GM12878 (cell line): ENCODE measurements around the gene RAD51B. TPM values are rescaled to one million over a fixed set of nuclear protein-coding genes. Genes with fewer than 3 reads are reported as not detected.

Source experiments
- ATAC-seq: fragments of 200-7000 bp; cut with Tn5 transposase; 3 replicates; pipeline ENCODE4 v1.9.1; 2020; ENCODE audit warnings: mild to moderate bottlenecking, moderate library complexity
- BruUV-seq: library from RNA; stranded (reverse); fragments of 400-500 nt; replicated peaks from 2 replicates; lab custom pipeline; 2021; lab: Mats Ljungman, UMichigan
- CTCF ChIA-PET: fragments of 300-600 bp; sonication (Branson Sonifier 250); formaldehyde crosslinking; extraction: SDS; loops from one replicate; lab custom pipeline; 2021; ENCODE audit warnings: inconsistent platforms; lab: Yijun Ruan, JAX
- POLR2A ChIA-PET: fragments of 350-600 bp; formaldehyde crosslinking; extraction: SDS; loops from one replicate; lab custom pipeline; 2021; ENCODE audit warnings: inconsistent platforms; lab: Charles Lee
- RAD21 ChIA-PET: fragments of 300-600 bp; sonication (Branson Sonifier 250); formaldehyde crosslinking; loops from one replicate; lab custom pipeline; 2023; ENCODE audit warnings: antibody characterized with exemption; ENCODE audit not compliant: unreplicated experiment; lab: Charles Lee
- SMC1A ChIA-PET: fragments of 300-600 bp; sonication (Branson Sonifier 250); formaldehyde crosslinking; loops from one replicate; lab custom pipeline; 2023; ENCODE audit not compliant: unreplicated experiment, uncharacterized antibody; lab: Charles Lee
- DNase-seq: peaks from one replicate; pipeline ENCODE4 v3.0.0-alpha.2; 2011; ENCODE audit warnings: low read depth, low spot score
- FAIRE-seq: peaks from 3 replicates; lab custom pipeline; 2011; peaks lifted over from hg19 to GRCh38; lab: Jason Lieb, UNC
- H2AFZ ChIP-seq: 2 replicates; pipeline ENCODE4 v1.6.0; 2011; ENCODE audit warnings: low read depth, low read length, control low read depth; ENCODE audit not compliant: control insufficient read depth
- H3K27ac ChIP-seq: 2 replicates; pipeline ENCODE4 v1.5.1; 2011; ENCODE audit warnings: control low read depth; ENCODE audit not compliant: control insufficient read depth, insufficient read depth
- H3K27me3 ChIP-seq, 2 experiments: replicated peaks in 1 of 2; 2 replicates each; pipeline versions ENCODE4 v1.6.0 to v1.6.1; 2011; ENCODE audit warnings: low read length in 1 of 2; ENCODE audit not compliant: control insufficient read depth in 2 of 2, insufficient read depth in 2 of 2
- H3K36me3 ChIP-seq, 2 experiments: 2 replicates each; pipeline ENCODE4 v1.5.1; 2011; ENCODE audit warnings: low read length in 1 of 2; ENCODE audit not compliant: control insufficient read depth in 2 of 2, insufficient read depth in 2 of 2
- H3K4me1 ChIP-seq: 2 replicates; pipeline ENCODE4 v1.6.1; 2011; ENCODE audit warnings: mild to moderate bottlenecking, low read length, moderate library complexity, mixed read lengths; ENCODE audit not compliant: control insufficient read depth, insufficient read depth
- H3K4me2 ChIP-seq: 2 replicates; pipeline ENCODE4 v1.6.0; 2011; ENCODE audit warnings: control low read depth; ENCODE audit not compliant: control insufficient read depth, insufficient read depth
- H3K4me3 ChIP-seq: fragments of 200-600 bp; sonication (generic); 2 replicates; pipeline ENCODE4 v1.5.1; 2016
- H3K79me2 ChIP-seq: 2 replicates; pipeline ENCODE4 v1.6.0; 2011; ENCODE audit warnings: low read length; ENCODE audit not compliant: control insufficient read depth, insufficient read depth
- H3K9ac ChIP-seq: 2 replicates; pipeline ENCODE4 v1.8.0; 2011; ENCODE audit warnings: low read length, control low read depth, mixed read lengths; ENCODE audit not compliant: control insufficient read depth, insufficient read depth
- H3K9me3 ChIP-seq: replicated peaks from 3 replicates; pipeline ENCODE4 v1.5.1; 2011; ENCODE audit warnings: mild to moderate bottlenecking, low read length; ENCODE audit not compliant: control insufficient read depth, insufficient read depth
- H4K20me1 ChIP-seq: 2 replicates; pipeline ENCODE4 v1.6.0; 2011; ENCODE audit not compliant: control insufficient read depth, insufficient read depth
- ASH2L ChIP-seq: fragments of 300-600, 200-600 bp; sonication (generic); IDR thresholded peaks from 2 replicates; pipeline ENCODE4 v1.6.1; 2017; ENCODE audit warnings: low read depth, mild to moderate bottlenecking, borderline replicate concordance
- ATF7 ChIP-seq: fragments of 450-650 bp; IDR thresholded peaks from 2 replicates; pipeline ENCODE4 v1.6.1; 2016; ENCODE audit warnings: low read depth, mild to moderate bottlenecking
- CBFB ChIP-seq: IDR thresholded peaks from 2 replicates; pipeline ENCODE4 v1.6.1; 2016; ENCODE audit warnings: antibody characterized with exemption, low read depth
- DPF2 ChIP-seq: fragments of 450-650 bp; IDR thresholded peaks from 2 replicates; pipeline ENCODE4 v1.6.1; 2017; ENCODE audit warnings: mild to moderate bottlenecking
- HCFC1 ChIP-seq: fragments of 150-350 bp; IDR thresholded peaks from 2 replicates; pipeline ENCODE4 v1.6.1; 2014; ENCODE audit warnings: low read length
- LARP7 ChIP-seq: fragments of 450-650 bp; IDR thresholded peaks from 2 replicates; pipeline ENCODE4 v1.6.1; 2017; ENCODE audit warnings: mild to moderate bottlenecking
- NFXL1 ChIP-seq: fragments of 450-650 bp; IDR thresholded peaks from 2 replicates; pipeline ENCODE4 v1.6.1; 2017; ENCODE audit warnings: antibody characterized with exemption, mild to moderate bottlenecking, borderline replicate concordance
- NFYB ChIP-seq: IDR thresholded peaks from 2 replicates; pipeline ENCODE4 v1.6.1; 2011; ENCODE audit warnings: low read depth, mild to moderate bottlenecking, low read length, improper control_type of control experiment, moderate library complexity; ENCODE audit not compliant: insufficient read depth
- POLR2A ChIP-seq: IDR thresholded peaks from 2 replicates; pipeline ENCODE4 v1.6.1; 2011; ENCODE audit warnings: low read depth, mild to moderate bottlenecking, low read length
- RB1 ChIP-seq: fragments of 450-650 bp; formaldehyde crosslinking; IDR thresholded peaks from 2 replicates; pipeline ENCODE4 v1.6.1; 2017; ENCODE audit warnings: mild to moderate bottlenecking, borderline replicate concordance
- SUZ12 ChIP-seq: fragments of 200-600 bp; sonication (generic); IDR thresholded peaks from one replicate; pipeline ENCODE4 v1.6.1; 2018; ENCODE audit warnings: antibody characterized with exemption, mild to moderate bottlenecking; ENCODE audit not compliant: unreplicated experiment
- TCF12 ChIP-seq: IDR thresholded peaks from 2 replicates; pipeline ENCODE4 v1.6.1; 2011; ENCODE audit warnings: low read depth, mild to moderate bottlenecking, low read length
- ZNF24 ChIP-seq: fragments of 450-650 bp; IDR thresholded peaks from 2 replicates; pipeline ENCODE4 v1.6.1; 2017; ENCODE audit warnings: antibody characterized with exemption, mild to moderate bottlenecking
- ZNF384 ChIP-seq: IDR thresholded peaks from 2 replicates; pipeline ENCODE4 v1.6.1; 2012; ENCODE audit warnings: low read depth, mild to moderate bottlenecking, low read length, improper control_type of control experiment, borderline replicate concordance
- WGBS: methylation state at CpG from one replicate; pipeline ENCODE4 v1.1.6; 2016; ENCODE audit warnings: low lambda C conversion rate; ENCODE audit not compliant: insufficient replicate concordance, insufficient coverage; ENCODE audit errors: missing lambda C conversion rate; 5-methylcytosine and 5-hydroxymethylcytosine counted together
- in situ Hi-C: fragments of 300-500 bp; cut with MboI; formaldehyde crosslinking; loops from 9 replicates; pipeline ENCODE4 v1.14.3; 2018; ENCODE audit warnings: mixed read lengths
- intact Hi-C: fragments of 100-400 bp; cut with micrococcal nuclease; formaldehyde crosslinking; loops from one replicate; pipeline ENCODE4 v1.14.2; 2022; ENCODE audit not compliant: unreplicated experiment
- polyA plus RNA-seq, 11 experiments: library from polyadenylated mRNA; depleted of rRNA in 4 of 11; unstranded in 6 of 11; stranded (reverse) in 5 of 11; fragments of >200 nt; fragmentation: Nextera tagmentation in 4 of 11; fragmentation: Illumina TruSeq in 1 of 11; extraction: Ambion mirVana in 4 of 11; extraction: Trizol in 1 of 11; gene quantifications; 1 replicate in 1 of 11; 2 replicates in 10 of 11; pipeline versions ENCODE4 v1.2.1 to v1.2.3, GENCODE V29; 2011 to 2016; ENCODE audit warnings: inconsistent platforms in 2 of 11, missing spikeins in 2 of 11, low read depth in 1 of 11
- total RNA-seq, 4 experiments: library from RNA; depleted of rRNA in 3 of 4; stranded (reverse); fragments of >200 nt in 3 of 4; fragmentation: Illumina TruSeq in 1 of 4; extraction: Trizol in 1 of 4; gene quantifications; 2 replicates each; pipeline versions ENCODE4 v1.2.1 to v1.2.3, GENCODE V29; 2013 to 2021
- TF ChIP-seq, protein P1 (sequence below): fragments of 450-650 bp; IDR thresholded peaks from 2 replicates; pipeline ENCODE4 v1.6.1; 2017; ENCODE audit warnings: mild to moderate bottlenecking, low read depth, inconsistent platforms; ENCODE audit not compliant: poor library complexity, severe bottlenecking
- TF ChIP-seq, protein P2 (sequence below): fragments of 450-650 bp; IDR thresholded peaks from 2 replicates; pipeline ENCODE4 v1.6.1; 2017; ENCODE audit warnings: borderline replicate concordance
- TF ChIP-seq, protein P3 (sequence below): fragments of 450-650 bp; IDR thresholded peaks from 2 replicates; pipeline ENCODE4 v1.6.1; 2017; ENCODE audit warnings: low read depth, mild to moderate bottlenecking, moderate library complexity

Gene RAD51B
- total and polyA plus RNA-seq, 10 of the 15 experiments (the other 5 are each of a cell fraction or from before 2014, with no cell fraction given), result 9.8 to 26.8 (median 21.3) TPM

DNA sequence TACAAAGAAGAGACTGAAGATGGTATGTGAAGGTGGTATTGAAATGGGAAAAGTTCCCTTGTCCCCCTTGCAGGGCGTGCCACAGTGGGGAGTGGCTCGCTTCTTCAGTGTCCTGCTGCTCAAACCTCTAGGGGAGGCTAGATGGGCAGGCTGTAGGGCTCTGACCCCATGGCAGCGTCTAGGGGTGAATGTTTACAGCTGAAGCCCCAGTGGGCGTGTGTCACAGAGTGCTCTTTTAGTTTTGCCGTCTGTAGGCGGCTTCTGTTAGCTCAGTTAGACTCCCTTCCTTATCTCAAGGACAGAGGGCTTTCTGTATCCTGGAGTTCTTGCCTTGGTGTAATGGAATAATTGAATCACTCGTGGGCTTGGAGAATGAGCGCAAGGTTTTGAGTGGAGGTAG, 266.2 kb downstream of the RAD51B start (continued):
- TF ChIP-seq NFXL1, result no peak
- TF ChIP-seq ZNF24, result no peak
- TF ChIP-seq RB1, result no peak
- TF ChIP-seq DPF2, result no peak
- TF ChIP-seq, protein P1, sequence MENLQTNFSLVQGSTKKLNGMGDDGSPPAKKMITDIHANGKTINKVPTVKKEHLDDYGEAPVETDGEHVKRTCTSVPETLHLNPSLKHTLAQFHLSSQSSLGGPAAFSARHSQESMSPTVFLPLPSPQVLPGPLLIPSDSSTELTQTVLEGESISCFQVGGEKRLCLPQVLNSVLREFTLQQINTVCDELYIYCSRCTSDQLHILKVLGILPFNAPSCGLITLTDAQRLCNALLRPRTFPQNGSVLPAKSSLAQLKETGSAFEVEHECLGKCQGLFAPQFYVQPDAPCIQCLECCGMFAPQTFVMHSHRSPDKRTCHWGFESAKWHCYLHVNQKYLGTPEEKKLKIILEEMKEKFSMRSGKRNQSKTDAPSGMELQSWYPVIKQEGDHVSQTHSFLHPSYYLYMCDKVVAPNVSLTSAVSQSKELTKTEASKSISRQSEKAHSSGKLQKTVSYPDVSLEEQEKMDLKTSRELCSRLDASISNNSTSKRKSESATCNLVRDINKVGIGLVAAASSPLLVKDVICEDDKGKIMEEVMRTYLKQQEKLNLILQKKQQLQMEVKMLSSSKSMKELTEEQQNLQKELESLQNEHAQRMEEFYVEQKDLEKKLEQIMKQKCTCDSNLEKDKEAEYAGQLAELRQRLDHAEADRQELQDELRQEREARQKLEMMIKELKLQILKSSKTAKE, result no peak

DNA sequence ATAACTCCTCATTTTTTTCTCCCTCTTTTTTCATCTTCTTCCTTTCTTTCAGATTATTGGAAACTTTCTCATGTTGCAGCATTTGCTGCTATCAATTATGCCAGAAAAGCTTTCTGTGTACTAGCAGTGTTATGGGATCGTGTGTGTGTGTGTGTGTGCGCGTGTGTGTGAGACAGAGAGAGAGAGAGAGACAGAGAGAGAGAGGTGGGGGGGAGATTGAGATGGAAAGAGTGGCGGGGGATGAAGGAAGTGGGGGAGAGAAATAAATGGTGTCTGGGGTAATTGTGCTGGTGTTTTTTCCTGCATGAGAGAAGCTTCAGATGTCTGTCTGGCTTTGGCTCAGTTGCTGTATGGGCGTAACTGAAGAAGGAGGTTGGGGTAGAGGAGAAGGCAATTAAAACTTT, 268.9 kb downstream of the RAD51B start:
- intact Hi-C loops (loop anchor here (10.0 kb wide), 1 partner anchor 126 kb away; no protein-coding TSS in a partner anchor), in situ Hi-C loops (no loop called here)
- ChIA-PET SMC1A (interaction anchor here (0.7 to 2.8 kb wide), 5 partner anchors 11 to 756 kb away, joined by 3 to 17 read pairs (median 3); no protein-coding TSS in a partner anchor), POLR2A (interaction anchor here (0.7 kb wide), 1 partner anchor 29 kb away, joined by 3 read pairs; no protein-coding TSS in a partner anchor), RAD21 (interaction anchor here (0.6 to 1.6 kb wide), 3 partner anchors 144 to 796 kb away, joined by 3 to 4 read pairs (median 3); no protein-coding TSS in a partner anchor), CTCF (interaction anchor here (1.2 kb wide), 1 partner anchor 8 kb away, joined by 4 read pairs; no protein-coding TSS in a partner anchor)
- Histone ChIP-seq H3K9ac (no peak overlapping the region), H2AFZ (no peak overlapping the region), H3K27me3 (no peaks in the 10 kb centered on the region), H3K4me1 (no peaks in the 10 kb centered on the region), H3K9me3 (no peaks in the 10 kb centered on the region; the same call in 2 of the 3 replicates), H3K79me2 (no peaks in the 10 kb centered on the region), H3K36me3 (no peaks in the 10 kb centered on the region), H3K4me2 (no peak overlapping the region), H3K27ac (no peak overlapping the region), H3K4me3 (no peak overlapping the region), H4K20me1 (no peaks in the 10 kb centered on the region)
- FAIRE-seq (no peak), DNase-seq (no peak), ATAC-seq (no peak)
- TF ChIP-seq ZNF384 (no peak), ATF7 (no peak), NFYB (no peak), CBFB (no peak), LARP7 (no peak), TCF12 (no peak), ASH2L (no peak), HCFC1 (no peak), SUZ12 (no peak), POLR2A (no peak)
- TF ChIP-seq, protein P2, sequence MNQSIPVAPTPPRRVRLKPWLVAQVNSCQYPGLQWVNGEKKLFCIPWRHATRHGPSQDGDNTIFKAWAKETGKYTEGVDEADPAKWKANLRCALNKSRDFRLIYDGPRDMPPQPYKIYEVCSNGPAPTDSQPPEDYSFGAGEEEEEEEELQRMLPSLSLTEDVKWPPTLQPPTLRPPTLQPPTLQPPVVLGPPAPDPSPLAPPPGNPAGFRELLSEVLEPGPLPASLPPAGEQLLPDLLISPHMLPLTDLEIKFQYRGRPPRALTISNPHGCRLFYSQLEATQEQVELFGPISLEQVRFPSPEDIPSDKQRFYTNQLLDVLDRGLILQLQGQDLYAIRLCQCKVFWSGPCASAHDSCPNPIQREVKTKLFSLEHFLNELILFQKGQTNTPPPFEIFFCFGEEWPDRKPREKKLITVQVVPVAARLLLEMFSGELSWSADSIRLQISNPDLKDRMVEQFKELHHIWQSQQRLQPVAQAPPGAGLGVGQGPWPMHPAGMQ, result no peak
- TF ChIP-seq, protein P3, sequence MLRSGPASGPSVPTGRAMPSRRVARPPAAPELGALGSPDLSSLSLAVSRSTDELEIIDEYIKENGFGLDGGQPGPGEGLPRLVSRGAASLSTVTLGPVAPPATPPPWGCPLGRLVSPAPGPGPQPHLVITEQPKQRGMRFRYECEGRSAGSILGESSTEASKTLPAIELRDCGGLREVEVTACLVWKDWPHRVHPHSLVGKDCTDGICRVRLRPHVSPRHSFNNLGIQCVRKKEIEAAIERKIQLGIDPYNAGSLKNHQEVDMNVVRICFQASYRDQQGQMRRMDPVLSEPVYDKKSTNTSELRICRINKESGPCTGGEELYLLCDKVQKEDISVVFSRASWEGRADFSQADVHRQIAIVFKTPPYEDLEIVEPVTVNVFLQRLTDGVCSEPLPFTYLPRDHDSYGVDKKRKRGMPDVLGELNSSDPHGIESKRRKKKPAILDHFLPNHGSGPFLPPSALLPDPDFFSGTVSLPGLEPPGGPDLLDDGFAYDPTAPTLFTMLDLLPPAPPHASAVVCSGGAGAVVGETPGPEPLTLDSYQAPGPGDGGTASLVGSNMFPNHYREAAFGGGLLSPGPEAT, result no peak
- WGBS, result 83% methylated on average over 4 of the region's 5 CpGs
- no TSS peak for BruUV-seq
